UCSD-AML1 (cell line): ENCODE data around the gene LRRC15.

ENCODE experiments used
- DNase-seq: peaks from one replicate; lab custom pipeline; 2025; ENCODE audit not compliant: unreplicated experiment; lab: John Stamatoyannopoulos, UW

The LRRC15 gene

GRCh38 chr3:194336601-194337355, 32.8 kb downstream of the LRRC15 start:
- DNase-seq, result no peak

DNA sequence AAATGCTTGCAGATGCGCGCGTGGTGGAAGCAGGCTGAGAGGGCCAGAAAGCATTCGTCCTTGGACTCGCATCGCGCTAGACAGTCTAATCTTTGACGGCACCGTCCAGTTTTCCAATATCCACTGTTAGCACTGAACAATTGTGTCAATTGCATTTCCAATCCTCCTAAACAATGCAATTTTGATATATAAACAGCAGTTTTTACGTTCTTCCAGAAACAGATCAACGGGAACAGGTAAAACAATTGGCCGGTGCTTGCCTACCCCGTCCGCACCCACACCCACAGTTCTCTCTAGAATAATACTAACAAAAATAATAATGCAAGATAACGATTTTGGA, 35.6 kb downstream of the LRRC15 start:
- no peak for DNase-seq

- no peak for DNase-seq
These were observed 36.1 kb downstream of the LRRC15 start for GRCh38 chr3:194333212-194333980.

DNA sequence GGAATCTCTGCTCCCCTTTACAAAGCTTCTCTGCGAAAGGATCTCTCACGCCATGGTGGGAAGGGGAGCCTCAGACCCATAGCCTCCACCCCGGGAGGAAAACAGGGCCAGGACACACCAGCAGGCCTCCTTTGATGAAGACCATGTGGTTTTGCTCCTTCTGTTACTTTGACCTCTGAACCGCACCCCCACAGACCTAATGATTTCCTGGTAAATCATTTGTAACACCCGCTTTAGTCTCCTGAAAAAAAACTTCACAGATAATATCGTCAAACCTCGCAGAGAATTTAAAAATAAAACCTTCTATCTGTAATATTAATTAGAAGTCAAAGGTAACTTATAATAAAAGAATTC, 36.7 kb downstream of the LRRC15 start:
- no peak for DNase-seq

- no peak for DNase-seq
These were observed 39.0 kb downstream of the LRRC15 start for GRCh38 chr3:194330579-194330978.

DNA sequence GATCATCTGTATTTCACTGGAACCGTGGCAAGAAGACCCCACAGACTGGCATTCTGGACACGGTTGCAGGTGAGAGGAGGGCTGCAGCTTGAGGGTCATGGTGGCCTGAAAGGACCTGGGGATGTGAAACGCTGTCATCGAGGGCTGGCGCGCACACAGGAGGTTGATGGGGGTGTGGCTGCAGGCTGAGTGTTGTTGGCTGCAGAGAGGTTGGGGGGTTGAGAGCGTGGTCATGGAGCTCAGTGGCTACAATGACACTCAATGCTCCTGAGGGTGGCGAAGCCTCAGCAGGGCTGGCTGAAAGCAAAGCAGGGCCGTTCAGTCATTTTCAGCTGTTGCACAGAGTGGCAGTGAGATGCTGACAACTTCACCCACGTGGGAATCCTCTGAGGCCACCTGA, 39.4 kb downstream of the LRRC15 start:
- no peak for DNase-seq

- no peak for DNase-seq
These were observed 40.0 kb downstream of the LRRC15 start for GRCh38 chr3:194329583-194329965.

DNA sequence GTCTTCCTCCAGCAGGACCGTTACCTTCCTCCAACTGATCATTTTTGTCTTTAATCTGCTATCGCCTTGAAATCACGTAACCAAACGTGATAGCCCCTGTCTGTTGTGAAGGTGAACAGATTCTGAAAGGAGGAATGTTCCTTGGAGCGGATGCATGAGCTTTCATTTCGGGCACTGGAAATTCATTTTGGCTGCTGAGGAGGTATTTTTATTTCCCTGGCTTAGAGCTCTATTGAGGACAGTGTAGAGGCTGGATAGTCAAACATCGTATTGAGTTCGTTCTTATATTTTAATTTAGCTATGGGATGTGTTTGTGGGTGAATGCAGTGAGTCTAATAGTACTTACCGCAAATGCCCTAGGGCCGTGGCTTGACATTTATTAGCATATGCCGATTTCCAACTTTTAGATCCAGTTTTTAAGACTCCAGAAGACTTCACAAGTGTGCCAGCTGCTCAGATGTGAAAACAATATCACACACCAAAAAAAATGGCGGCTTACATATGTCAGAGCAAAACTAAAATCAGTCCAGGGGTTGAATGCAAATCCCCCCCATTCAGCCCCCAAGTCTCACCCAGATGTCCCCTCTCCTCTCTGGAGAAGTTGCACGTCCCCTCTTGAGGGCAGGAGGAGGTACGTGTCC, 40.5 kb downstream of the LRRC15 start:
- no peak for DNase-seq

DNA sequence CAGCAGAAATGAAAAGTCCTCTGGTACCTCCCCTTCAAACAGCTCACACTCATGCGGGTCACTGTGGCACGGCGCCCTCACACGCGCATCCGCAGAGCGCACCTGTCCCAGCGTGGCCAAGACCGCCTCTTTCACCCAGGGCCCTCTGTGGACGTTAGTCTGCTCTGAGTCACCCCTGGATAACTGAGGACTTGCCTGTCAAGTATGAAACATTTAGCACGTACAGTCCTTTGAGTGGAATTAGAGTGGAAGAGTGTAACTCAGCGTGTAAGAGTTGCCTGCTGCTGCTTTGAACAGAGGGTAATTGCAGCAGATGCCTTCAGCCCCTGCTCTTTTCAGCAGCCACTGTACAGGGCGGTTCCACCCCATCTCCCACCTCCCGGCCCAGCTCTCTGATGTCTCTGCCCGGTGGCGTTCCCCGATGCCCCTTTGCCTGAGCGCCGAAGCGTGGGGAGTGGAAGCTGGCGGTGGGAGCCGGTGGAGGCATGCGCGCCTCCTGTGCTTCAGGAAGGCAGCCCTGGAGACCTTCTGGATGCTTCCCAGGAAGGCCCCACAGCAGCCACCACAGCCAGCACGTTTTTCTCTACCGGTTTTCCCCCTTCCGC, 41.4 kb downstream of the LRRC15 start:
- no peak for DNase-seq

DNA sequence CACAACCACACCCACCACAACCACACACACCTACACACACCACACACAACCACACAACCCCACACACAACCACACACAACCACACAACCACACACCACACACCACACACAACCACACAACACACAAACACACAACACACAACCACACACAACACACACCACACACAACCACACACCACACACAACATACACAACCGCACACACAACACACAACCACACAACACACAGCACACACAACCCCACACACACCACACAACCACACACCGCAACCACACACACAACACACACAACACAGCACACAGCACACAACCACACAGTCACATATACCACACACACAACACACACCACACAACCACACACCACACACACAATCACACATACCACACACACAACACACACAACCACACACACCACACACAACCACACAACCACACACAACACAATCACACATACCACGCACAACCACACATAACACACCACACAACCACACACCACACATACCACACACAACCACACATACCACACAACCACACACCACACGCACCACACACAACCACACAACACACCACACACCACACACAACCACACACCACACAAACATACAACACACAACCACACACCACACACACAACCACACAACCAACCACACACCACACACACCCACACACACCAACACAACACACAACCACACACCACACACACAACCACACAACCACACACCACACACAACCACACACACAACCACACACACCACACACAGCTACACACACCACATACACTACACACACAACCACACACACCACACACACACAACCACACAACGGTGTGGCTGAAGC, 42.1 kb downstream of the LRRC15 start:
- DNase-seq, result no peak

GRCh38 chr3:194326968-194327217, 42.6 kb downstream of the LRRC15 start:
- DNase-seq, result no peak

DNA sequence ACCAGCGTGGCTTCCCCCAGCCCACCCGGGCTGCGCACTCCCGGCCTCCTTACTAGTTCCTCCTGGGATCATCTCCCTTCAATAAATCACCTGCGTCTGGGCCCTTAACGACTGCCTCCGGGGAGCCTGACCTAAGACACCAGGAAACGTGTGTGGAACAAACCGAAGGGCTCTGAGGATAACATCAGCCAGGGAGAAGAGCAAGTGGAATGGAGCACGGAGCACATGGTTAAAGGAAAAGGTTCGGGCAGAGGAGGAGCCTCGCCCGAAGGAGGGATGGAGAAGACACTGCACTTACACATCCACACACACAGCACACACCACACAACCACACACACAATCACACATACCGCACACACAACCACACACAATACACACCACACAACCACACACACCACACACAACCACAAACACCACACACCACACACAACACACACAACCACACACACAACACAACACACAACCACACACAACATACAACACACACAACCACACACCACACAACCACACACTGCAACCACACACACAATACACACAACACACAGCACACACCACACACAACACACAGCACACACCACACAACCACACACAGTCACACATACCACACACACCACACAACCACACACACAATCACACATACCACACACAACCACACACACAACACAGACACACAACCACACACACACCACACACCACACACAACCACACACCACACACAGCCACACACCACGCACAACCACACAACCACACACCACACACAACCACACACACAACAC, 43.2 kb downstream of the LRRC15 start:
- no peak for DNase-seq

DNA sequence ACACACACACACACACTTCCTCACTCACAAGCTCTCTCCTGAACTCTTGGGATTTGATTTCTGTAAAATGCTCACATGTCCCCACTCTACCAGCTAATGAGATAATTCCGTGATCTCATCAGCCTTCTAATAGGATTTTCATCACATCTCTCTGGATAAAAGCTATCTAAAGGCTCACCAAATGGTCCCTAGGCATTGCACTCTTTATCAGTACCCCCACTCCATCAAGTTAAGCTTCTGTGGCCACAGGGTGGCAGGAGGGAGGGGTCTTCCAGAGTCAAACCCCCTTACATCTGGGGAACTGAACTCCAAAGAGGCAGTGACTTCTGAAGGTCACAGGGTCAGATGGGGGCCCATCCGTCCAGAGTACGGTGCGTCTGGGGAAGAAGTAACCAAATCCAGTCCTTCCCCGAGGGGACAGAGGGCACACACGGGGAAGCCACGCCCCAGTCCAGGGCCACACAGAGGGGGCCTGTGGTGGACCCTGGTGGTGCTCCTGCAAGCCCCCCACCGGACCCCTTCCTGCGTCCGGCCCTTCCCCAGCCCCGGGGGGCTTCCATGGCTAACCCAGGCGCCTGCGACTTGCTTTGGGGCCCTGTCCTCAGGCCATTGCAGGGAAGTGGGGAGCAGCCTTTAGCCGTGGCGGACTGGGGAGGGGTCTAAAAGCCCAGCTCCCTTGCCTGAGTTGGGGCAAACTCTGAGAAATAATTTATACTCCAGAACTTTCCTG, 44.0 kb downstream of the LRRC15 start:
- no peak for DNase-seq

DNA sequence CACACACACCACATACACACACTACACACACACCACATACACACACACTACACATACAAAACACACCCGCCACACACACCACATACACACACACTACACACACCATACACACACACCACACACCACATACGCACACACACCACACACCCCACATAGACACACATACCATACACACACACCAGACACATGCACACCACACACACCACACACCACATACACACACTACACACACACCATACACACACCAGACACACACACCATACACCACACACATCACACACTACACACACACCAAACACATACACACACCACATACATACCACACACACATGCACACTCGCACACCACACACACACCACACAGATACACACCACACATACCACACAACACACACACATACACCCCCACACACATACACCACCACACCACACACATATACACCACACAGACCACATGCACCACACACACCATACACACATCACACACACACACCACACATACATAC, 44.7 kb downstream of the LRRC15 start:
- DNase-seq, result no peak

- DNase-seq, result no peak
These were observed 45.5 kb downstream of the LRRC15 start for GRCh38 chr3:194323785-194324735.

GRCh38 chr3:194322678-194323211, 46.8 kb downstream of the LRRC15 start:
- DNase-seq, result no peak

DNA sequence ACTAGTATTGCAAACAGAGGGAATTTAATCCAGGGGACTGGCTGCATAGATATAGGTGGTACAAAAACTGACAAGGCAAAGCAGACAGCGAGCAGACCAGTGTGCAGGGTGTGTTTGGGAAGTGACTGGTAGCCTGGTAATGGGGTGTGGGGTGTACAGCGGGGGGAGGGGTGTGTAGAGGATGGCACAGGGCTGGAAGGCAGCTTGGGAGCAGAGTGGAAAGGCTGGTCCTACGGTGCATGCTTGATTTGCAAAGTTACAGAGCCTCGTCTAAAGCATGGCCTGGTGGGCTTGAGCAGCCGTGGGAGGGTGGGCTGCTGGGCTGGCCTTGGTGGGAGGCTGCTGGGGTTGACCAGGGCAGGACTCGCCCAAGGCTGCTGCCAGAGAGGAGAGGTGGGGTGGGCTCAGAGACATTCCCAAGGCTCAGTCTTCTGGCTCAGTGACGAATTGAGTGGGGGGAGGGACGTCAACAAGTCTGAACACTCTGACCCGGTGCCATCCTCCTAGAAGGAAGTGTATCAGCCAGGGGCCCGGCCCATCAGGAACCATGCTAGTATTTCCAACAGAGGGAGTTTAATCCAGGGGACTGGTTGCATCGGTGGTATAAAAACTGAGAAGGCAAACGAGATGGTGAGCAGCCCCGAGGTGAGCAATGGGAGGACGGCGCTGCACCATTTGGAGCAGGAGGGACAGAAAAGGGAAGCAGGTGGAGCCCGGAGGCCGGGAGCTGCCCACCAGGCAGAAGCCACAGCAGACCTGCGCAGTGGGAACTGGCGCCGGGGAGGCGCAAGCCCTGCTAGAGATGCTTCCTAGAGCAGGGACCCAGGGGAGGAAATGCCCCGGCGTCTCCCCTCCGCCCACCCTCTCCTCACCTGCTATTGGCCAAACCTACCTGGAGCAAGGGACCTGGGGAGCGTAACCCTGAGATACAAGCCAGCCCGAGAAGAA, 47.6 kb downstream of the LRRC15 start:
- peak; percentile 45 for DNase-seq
